Bronchial epithelial cell (primary cell): ENCODE measurements around the gene AHNAK2. TPM values are rescaled to one million over a fixed set of nuclear protein-coding genes. Genes with fewer than 3 reads are reported as not detected.

Experiments used
- DNase-seq: peaks from one replicate; pipeline ENCODE4 v3.0.0-alpha.2; 2010; ENCODE audit warnings: low read depth
- FAIRE-seq: peaks from 2 replicates; lab custom pipeline; 2011; peaks lifted over from hg19 to GRCh38; lab: Jason Lieb, UNC
- H3K27me3 ChIP-seq: 2 replicates; pipeline ENCODE4 v1.5.1; 2011; ENCODE audit warnings: low read length; ENCODE audit not compliant: control insufficient read depth, insufficient read depth
- H3K36me3 ChIP-seq: 2 replicates; pipeline ENCODE4 v1.5.1; 2011; ENCODE audit warnings: low read length; ENCODE audit not compliant: control insufficient read depth, insufficient read depth
- H3K4me3 ChIP-seq: 2 replicates; pipeline ENCODE4 v1.5.1; 2011; ENCODE audit warnings: mild to moderate bottlenecking, low read depth, low read length, control low read depth
- CTCF ChIP-seq: IDR thresholded peaks from 2 replicates; pipeline ENCODE4 v1.5.1; 2011; ENCODE audit warnings: mild to moderate bottlenecking, moderate library complexity, low read length, control low read depth, inconsistent platforms; ENCODE audit not compliant: insufficient read depth, severe bottlenecking
- total RNA-seq: library from RNA; depleted of rRNA; stranded (reverse); fragments of >200 nt; gene quantifications from 2 replicates; pipeline ENCODE4 v1.2.1, GENCODE V29; 2014

The AHNAK2 gene
- total RNA-seq, 1 donor from 2014 or later = 367 TPM

GRCh38 chr14:105014032-105014431, 35.9 kb upstream of the AHNAK2 start:
- H3K36me3 ChIP-seq = peaks cover 15% of the 10 kb centered on the region
- no peaks in the 10 kb centered on the region for H3K27me3 ChIP-seq
- H3K4me3 ChIP-seq = no peak overlapping the region
- FAIRE-seq = no peak
- TF ChIP-seq CTCF = no peak
- DNase-seq = no peak

GRCh38 chr14:105013150-105013785, 35.1 kb upstream of the AHNAK2 start:
- peak; percentile 21 for TF ChIP-seq CTCF
- Histone ChIP-seq H3K36me3 (peaks cover 15% of the 10 kb centered on the region), H3K4me3 (no peak overlapping the region), H3K27me3 (no peaks in the 10 kb centered on the region)
- FAIRE-seq = no peak
- peak; percentile 17 for DNase-seq

- TF ChIP-seq CTCF = peak; percentile 71
- DNase-seq (peak; percentile 30), FAIRE-seq (peak; percentile 68)
- Histone ChIP-seq H3K36me3 (peaks cover 16% of the 10 kb centered on the region), H3K4me3 (no peak overlapping the region), H3K27me3 (no peaks in the 10 kb centered on the region)
These were observed 34.2 kb upstream of the AHNAK2 start for GRCh38 chr14:105012171-105012985.

- peaks cover 18% of the 10 kb centered on the region for H3K36me3 ChIP-seq
- no peak overlapping the region for H3K4me3 ChIP-seq
- FAIRE-seq = no peak
- no peak for TF ChIP-seq CTCF
- no peak for DNase-seq
- H3K27me3 ChIP-seq = no peaks in the 10 kb centered on the region
These were observed 33.3 kb upstream of the AHNAK2 start for GRCh38 chr14:105011312-105011990.

GRCh38 chr14:105010891-105011291, 32.7 kb upstream of the AHNAK2 start:
- no peak for TF ChIP-seq CTCF
- Histone ChIP-seq H3K27me3 (no peaks in the 10 kb centered on the region), H3K4me3 (no peak overlapping the region), H3K36me3 (peaks cover 18% of the 10 kb centered on the region)
- no peak for DNase-seq
- no peak for FAIRE-seq
